ENCODE measurements around the gene ETNPPL.

- TF ChIP-seq CTCF (IDR thresholded peaks at IDR 0.05): no peak
- no peak for TF ChIP-seq RELA (CRISPR knock-in tag; IDR thresholded peaks at IDR 0.05; ENCODE audit: borderline replicate concordance)
- no peak for TF ChIP-seq ZNF416 (CRISPR knock-in tag; IDR thresholded peaks at IDR 0.05)
- no peak for TF ChIP-seq CREB1 (CRISPR knock-in tag; IDR thresholded peaks at IDR 0.05)
- no peak for TF ChIP-seq SP1 (CRISPR knock-in tag; conservative IDR thresholded peaks at IDR 0.05)
- TF ChIP-seq CREM (CRISPR knock-in tag; IDR thresholded peaks at IDR 0.05): no peak
- no peak for TF ChIP-seq ESRRA (CRISPR knock-in tag; IDR thresholded peaks at IDR 0.05; ENCODE audit: borderline replicate concordance)
- no peak for TF ChIP-seq FOXP4 (CRISPR knock-in tag; IDR thresholded peaks at IDR 0.05)
- TF ChIP-seq USF2 (CRISPR knock-in tag; IDR thresholded peaks at IDR 0.05): no peak
- no peak for TF ChIP-seq MAX (CRISPR knock-in tag; IDR thresholded peaks at IDR 0.05)
- no peak for TF ChIP-seq ZSCAN18 (CRISPR knock-in tag; IDR thresholded peaks at IDR 0.05)
- no peak for TF ChIP-seq CBFB (CRISPR knock-in tag; IDR thresholded peaks at IDR 0.05; ENCODE audit: low read depth)
Measured at GRCh38 chr4:108725457-108725856, 37.4 kb downstream of the ETNPPL start.
